Urothelium cell line (cell line): ENCODE measurements around the gene NLRP10.
"Not testable (repeated sequence)": the region's sequence is repeated elsewhere in the genome, so short reads cannot be mapped to it uniquely, and the experiment has no call there.

Experiments
- DNase-seq: peaks from one replicate; pipeline ENCODE4 v3.0.0; 2011; ENCODE audit warnings: low spot score, mixed read lengths
- FAIRE-seq: peaks from 2 replicates; lab custom pipeline; 2011; peaks lifted over from hg19 to GRCh38; lab: Jason Lieb, UNC

Gene NLRP10, protein sequence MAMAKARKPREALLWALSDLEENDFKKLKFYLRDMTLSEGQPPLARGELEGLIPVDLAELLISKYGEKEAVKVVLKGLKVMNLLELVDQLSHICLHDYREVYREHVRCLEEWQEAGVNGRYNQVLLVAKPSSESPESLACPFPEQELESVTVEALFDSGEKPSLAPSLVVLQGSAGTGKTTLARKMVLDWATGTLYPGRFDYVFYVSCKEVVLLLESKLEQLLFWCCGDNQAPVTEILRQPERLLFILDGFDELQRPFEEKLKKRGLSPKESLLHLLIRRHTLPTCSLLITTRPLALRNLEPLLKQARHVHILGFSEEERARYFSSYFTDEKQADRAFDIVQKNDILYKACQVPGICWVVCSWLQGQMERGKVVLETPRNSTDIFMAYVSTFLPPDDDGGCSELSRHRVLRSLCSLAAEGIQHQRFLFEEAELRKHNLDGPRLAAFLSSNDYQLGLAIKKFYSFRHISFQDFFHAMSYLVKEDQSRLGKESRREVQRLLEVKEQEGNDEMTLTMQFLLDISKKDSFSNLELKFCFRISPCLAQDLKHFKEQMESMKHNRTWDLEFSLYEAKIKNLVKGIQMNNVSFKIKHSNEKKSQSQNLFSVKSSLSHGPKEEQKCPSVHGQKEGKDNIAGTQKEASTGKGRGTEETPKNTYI

DNA sequence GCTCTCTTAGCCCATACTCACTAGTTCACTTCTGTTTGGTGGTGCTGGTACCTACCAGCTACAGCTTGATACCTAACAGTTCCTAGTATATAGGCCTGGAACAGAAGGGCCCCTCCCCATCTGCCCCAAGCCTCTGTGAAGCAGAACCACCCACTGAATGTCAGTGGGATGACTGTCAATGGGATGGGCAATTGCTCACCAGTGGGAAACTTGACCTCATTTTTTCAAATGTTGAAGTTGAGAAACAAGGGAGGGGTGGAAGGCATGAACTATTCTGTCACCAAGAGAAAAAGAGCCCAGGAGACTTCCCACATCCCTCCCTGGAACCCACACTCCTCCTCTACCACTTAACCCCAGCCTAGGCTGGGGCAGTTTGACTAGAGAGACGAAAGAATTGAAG, at the start of gene NLRP10:
NLRP10 (minus strand) TSS at position 62 of the 400 bp plus-strand sequence. CDS start 1,952 bp downstream, outside the sequence.
- FAIRE-seq (no peak), DNase-seq (peak; percentile 57)

DNA sequence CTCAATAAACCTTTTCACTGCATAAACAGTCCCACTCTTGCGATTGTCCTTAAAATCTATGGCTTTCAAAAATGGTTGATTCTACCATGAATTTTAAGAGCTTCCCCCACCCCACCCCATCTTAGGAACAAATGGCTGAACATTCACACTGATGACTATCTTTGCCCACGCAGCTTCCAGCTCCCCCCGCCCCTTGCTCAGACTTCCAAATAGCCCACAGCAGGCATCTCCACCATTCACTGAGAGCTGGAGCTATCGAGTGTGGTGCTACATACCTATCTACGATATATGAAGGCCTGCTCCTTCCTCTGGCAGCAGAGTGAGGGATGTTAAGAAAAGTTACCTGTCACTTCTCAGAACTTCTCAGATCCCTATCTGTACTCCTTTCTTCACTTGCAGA, 48.6 kb upstream of the NLRP10 start:
- FAIRE-seq (no peak), DNase-seq (no peak)

DNA sequence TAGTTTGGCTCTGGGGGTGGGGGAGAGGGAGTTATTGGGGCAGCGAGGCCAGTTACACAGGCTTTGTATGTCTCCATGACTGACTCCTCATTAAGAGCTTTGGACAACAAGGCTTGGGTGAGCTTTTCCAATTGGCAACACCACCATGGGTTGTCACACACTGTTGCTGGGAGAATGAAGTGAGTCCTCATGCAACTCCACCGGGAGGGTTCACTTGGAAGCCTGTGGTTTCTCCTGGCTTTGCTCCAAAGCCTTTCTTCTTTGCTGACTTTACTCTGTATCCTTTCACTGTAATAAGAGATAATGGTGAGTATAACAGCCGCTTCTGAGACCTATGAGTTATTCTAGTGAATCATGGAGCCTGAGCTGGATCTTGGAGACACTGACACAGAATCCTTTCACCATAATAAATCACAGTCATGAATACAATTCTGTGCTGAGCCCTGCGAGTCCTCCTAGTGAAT, 46.8 kb upstream of the NLRP10 start:
- FAIRE-seq: no peak
- DNase-seq: peak; percentile 57

DNA sequence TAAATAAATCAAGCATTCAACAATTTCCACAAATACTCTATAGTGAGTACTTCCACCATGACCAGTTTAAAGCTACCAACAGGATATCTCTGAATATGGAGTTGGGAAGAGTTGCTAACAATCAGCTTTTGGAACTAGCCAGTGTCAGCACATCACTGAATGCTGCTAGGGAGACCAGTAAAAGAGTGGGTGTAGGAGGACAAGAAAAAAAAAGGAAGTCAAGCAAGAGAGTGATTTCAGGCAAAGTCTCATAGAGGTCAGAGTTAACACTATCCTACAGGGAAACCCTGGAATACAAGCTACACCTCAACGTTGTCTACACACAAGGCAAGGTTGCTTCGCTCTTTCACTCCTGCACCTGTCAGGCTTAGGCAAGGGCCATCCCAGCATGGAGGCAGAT, 46.1 kb upstream of the NLRP10 start:
- no peak for FAIRE-seq
- DNase-seq: no peak

DNA sequence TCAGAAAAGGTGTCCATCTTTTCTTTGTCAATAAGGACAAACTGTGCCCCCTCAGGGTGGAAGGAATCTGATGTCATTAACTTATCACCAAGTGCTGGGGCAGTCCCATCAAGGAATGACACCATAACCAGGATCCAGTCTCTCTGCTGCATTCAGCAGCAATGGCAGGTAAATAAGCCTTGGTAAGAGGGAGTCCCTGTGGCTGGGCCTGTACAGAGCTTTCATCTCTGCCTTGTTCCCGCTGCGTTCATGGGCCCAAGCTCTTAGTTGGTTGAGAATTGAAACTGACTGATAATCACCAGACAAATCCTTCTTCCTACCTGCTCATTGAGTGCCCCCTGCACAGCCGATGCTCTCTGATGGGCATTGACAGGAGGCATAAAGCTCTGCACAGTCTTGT, 44.6 kb upstream of the NLRP10 start:
- DNase-seq (no peak), FAIRE-seq (no peak)

DNA sequence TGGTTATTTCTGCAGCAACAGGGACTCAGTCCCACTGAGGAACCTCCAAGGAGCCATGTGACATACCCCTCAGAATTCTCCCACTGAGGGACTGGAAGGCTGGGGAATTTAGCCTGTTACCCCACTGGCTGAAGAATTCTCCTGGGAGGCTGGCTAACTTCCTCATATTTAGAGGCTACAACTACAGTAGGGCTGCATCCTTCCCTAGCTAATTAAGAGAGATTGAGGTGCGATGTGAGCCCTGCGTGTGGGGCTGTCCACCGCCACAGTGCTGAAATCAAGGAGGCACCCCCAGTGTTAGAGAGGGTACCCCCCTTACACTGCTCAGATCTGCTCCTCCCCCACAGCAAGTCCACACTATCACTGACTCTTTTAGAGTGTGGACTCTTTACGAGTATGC, 43.0 kb upstream of the NLRP10 start:
- FAIRE-seq (no peak), DNase-seq (no peak)

DNA sequence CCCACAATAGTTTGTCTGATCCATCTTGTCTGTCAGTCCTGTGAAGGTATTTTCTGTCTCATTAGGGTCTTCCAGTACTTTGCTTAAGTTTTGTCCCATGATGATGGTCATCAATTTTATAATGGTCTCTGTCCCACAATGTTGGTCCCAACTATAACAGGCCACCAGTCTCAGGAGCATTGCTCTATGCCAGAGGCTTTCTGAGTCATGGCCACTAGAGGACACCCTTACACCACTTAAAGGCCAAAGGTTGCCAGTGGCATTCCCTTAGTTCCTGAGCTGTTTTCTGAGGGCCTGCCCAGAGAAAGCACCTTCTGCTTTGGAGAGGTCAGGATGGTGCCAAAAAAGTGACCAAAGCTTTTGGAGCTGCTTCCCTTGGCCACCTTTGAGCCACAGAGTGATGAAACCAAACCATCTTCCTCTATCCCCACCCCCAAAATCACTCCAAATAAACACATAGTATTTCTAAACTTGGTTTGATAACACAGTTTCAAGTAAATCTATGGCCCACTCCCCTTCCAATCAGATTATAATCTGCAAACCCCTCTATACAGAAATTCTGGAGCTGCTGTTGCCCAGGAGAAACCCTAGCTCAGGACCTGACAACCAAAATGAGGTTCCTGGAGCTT, 41.2 kb upstream of the NLRP10 start:
- DNase-seq (peak; percentile 75), FAIRE-seq (peak; percentile 85)

DNA sequence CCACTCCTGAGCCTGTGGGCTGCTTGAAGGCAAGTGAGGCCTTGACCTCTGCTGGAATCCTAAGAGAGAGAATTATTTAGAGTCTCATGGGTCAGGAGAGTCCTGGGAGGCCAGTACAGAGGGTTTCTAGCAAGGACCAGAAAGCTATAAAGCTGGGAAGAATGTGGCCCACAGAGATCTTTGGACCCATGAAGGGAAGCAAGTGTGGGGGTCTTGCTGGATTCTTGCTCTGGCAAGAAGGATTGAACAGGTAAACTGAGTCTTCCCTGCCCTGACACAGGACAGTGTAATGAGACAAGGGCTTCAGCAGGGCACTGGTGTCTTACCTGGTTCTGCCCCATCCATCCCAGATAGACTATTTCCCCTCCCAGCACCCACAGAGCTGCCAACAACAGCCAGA, 40.3 kb upstream of the NLRP10 start:
- no peak for FAIRE-seq
- DNase-seq: no peak

DNA sequence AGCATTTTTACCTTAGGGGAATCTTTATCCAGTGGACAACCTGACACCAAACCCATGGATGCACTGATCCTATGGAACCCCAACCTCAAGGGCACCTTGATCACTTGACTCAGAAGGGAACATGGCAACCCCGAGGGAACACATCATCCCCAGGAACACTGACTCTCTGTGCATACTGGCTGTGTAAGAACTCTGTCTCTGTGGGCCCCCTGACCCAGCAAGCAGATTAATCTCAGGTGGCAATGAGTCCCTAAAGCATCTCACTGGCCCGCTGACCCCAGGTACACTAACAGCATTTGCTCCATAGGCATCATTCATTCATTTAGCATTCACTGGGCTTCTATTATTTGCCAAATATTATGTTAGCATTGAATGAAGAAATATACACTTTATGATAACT, 38.8 kb upstream of the NLRP10 start:
- DNase-seq: no peak
- FAIRE-seq: no peak

DNA sequence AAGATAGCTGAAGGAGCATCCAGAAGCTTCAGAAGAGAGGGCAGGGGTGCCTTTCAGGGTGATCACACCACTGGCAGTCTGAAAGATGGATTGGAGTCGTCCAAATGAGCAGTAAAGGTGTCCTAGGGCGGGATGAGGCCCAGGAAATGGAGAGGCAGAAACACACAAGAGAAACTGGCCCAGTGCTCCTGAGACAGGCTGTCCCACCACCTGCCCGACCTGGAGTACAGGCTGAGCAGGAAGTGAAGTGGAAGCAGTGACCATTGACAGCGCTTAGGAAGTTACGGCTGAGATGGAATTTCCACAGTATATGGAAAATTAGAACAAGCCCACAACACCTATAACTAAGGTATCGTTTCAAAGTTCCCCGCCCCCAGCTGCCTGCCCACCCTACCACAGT, 37.9 kb upstream of the NLRP10 start:
- no peak for DNase-seq
- no peak for FAIRE-seq

DNA sequence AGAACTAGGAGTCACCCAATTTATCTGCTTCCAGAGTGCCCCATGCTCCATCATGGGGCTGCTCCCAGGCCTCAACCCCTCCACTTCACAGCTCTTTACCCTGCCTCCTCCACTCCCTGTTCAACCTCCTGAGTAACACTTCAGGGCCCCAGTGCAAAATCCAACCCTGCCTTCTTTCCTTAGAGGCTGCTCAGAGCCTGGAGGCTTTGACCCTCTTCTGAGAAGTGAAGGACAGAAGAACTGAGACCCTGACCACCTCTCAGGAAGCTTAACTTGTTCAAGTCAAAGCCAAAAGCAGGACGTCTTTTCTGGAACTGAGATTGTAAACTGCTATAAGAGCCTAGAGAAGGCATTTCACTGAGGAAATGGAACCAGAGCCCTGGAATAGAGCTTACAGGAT, 37.4 kb upstream of the NLRP10 start:
- FAIRE-seq: no peak
- no peak for DNase-seq

DNA sequence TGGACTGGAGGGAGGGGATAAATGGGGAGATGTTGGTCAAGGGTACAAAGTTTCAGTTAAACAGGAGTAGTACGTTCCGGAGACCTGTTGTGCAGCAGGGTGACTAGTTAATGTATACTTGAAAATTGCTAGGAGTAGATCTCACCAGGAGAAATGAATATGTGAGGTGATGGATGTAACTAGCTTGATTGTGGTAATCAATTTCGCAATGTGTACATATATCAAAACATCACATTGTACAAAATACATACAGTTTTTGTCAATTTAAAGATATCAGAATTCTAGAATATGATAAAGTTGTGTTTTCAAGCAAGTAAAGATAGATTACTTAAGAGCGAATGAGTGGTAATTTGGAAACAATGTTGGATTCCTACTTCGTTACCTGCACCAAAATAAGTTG, 35.1 kb upstream of the NLRP10 start:
- FAIRE-seq (no peak), DNase-seq (no peak)

DNA sequence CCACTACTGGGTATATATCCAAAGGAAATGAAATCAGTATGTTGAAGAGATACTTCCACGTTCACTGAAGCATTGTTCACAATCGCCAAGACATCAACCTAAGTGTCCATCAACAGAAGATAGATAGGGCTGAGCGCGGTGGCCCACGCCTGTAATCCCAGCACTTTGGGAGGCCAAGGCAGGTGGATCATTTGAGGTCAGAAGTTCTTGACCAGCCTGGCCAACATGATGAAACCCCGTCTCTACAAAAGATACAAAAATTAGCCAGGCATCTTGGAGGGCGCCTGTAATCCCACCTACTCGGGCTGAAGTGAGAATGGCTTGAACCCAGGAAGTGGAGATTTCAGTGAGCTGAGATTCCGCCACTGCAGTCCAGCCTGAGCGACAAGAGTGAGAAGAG, 34.5 kb upstream of the NLRP10 start:
- DNase-seq (no peak), FAIRE-seq (no peak)

DNA sequence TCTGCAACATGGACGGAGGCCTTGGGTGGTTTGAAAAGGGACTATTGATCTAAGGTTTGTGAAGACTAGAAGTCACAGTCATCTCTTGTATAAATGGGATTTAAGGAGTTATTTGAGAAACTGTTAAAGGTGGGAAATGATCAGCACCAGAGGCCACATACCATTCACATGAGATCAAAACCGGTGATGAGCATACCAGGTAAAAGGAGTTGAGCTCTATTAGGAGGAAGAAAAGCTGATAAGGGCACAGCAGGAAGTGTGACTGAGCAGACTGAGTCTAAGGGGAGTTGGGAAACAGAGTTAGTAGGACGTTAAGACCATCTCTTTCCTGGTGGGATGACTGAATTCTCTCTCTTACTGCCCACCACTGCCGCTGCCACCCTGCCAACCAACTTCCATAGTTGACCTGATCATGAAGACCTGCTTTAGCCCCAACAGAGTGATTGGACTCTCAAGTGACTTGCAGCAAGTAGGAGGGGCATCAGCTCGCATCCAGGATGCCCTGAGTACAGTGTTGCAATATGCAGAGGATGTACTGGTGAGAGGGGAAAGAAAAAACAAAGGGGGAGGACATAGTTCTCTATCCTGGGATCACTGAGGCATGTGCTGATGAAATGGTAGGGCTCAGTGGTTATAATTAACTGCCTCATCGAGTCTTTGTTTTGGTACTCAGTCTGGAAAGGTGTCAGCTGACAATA, 29.5 kb upstream of the NLRP10 start:
- no peak for DNase-seq
- FAIRE-seq: no peak

DNA sequence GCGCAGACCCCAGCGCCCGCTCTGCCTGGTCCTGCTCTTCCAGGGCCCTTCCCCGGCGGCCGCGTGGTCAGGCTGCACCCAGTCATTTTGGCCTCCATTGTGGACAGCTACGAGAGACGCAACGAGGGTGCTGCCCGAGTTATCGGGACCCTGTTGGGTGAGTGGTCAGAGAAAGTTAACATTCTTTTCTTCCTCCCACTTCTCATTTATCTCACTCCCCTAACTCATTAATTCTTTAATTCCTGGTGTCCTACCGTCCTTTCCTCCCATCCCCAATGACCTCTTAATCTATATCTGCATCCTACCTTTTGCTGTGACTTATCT, 22.3 kb upstream of the NLRP10 start:
- not testable (repeated sequence) for FAIRE-seq, DNase-seq

DNA sequence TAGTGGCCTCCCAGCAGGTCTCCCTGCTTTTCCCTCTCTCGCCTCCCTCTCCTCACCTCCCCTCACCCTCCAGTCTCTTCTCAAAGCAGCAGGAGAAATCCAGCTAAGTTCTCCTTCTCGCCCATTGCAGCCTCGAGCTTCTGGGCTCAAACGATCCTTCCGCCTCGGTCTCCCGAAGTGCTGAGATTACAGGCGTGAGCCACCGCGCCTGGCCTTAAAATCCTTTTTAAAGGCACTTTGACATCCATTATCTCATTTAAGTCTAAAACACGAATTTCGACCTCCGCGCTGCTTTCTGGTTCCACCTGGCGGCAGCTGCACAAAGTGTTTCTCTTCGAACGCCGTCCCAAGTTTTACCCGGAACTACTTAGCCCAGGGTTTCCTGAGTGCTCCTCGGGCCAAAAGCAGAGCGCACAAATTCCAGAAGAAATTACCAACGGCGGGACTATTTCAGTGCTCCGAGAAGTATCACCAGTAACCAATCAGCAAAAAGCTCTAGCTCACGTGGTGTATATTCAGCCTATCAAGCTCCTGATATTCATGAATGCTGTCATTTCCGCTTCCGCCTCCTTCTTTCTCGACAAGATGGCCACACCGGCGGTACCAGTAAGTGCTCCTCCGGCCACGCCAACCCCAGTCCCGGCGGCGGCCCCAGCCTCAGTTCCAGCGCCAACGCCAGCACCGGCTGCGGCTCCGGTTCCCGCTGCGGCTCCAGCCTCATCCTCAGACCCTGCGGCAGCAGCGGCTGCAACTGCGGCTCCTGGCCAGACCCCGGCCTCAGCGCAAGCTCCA, 21.7 kb upstream of the NLRP10 start, which contains the start of gene EIF3F:
EIF3F (plus strand) TSS at position 570 of the 792 bp plus-strand sequence; CDS start at position 586, 16 bp downstream.
- DNase-seq: peak; percentile 93
- FAIRE-seq: no peak

DNA sequence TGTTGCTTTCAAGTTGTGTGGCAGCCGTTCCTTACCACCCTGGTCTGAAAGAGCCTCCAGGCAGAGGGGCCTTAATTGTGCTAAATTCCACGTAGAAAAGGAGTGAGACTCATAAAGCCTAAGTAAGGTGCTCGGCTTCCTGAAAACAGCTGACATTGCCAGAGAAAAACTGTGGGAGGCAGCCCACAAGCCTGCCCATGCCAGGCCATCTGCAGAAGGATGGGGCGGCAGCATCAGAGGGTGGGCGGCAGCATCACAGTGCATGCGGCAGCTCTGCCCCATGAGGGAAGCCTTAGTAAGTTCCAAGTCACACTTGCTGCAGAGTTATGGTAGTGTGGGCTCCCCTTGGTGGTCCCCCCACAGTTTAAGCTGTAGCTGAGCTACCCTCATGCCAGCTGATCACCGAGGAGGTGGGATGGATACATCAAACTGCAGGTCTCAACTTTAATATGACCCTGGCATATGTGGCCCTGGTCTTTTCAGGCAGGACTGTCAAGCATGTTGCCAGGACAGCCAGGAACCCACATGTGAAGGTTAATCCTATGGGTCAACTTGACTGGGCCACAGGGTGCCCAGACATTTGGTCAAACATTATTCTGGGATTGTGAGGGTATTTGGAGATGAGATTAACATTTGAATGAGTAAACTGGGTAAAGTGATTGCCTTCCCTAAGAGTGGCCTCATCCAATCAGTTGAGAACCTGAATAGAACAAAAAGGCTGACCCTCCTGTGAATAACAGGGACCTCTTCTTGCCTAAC, 18.8 kb upstream of the NLRP10 start:
- no peak for FAIRE-seq
- DNase-seq: no peak

DNA sequence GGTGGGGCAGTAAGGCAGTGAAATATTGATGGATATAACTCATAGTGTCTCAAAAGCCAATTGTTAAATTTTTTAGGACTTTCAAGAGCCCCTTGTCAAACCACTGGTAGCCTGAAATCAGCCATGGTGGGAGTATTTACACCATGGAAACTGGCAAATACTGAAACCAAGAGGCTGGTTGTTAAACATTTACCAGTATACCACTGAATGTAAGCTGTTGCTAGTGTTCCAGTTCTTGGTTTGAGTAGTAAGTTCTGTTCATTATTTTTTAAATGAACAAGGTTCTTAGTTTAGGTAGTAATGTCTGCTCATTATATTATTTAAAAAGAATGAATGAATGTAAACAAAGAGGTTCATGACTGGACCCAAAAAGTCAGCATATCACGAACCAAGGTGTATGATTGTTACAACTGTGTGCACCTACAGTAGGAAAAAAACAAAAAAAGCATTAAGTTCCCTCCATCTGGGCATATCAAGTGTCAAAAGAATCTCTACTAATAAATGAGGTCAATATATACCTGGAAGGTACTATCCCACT, 17.4 kb upstream of the NLRP10 start:
- FAIRE-seq: no peak
- no peak for DNase-seq

DNA sequence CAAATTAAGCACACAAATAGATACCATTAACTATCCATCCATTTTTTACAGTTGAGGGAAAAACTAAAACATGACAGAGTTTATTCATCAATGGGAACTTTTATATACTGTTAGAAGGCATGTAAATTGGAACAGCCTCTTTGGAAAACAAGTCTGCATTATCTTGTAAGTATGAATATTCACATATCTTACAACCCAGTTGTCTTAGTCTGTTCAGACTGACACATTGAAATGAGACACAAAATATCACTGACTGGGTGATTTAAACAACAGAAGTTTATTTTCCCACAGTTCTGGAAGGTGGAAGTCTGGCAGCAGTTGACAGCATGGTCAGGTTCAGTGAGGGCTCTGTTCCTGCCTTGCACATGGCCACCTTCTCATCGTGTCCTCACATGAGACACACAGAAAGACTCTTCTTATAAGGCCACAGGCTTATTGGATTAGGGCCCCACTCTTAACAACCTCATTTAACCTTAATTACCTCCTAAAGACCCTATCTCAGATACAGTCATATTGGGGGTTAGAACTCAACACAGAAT, 16.4 kb upstream of the NLRP10 start:
- no peak for DNase-seq

More for the DNA sequence above, 16.4 kb upstream of the NLRP10 start:
- FAIRE-seq: no peak
